ENCODE results near the gene ZNF668. TPM values are rescaled to one million over a fixed set of nuclear protein-coding genes. Genes with fewer than 3 reads are reported as not detected.

The ZNF668 gene
- total RNA-seq, 4 donors from 2014 or later = 10.0 to 19.2 (median 12.6) TPM

- intact Hi-C loops (cut with DNase I; ENCODE audit: low total_unique reads) = no loop called here
- TF ChIP-seq POLR2A (IDR thresholded peaks at IDR 0.05) = no peak
- no peak for TF ChIP-seq CTCF (IDR thresholded peaks at IDR 0.05)
- DNase-seq (ENCODE audit: low spot score in 2 of 2) = no peak
- peak overlapping the region; percentile 99 for H3K4me3 ChIP-seq (ENCODE audit: low read depth, poor library complexity, severe bottlenecking)
- WGBS, 2 donors = 1 to 2% methylated on average over 7 of the region's 7 CpGs
Observed at GRCh38 chr16:31074814-31075183, 759 bp upstream of the ZNF668 start.

GRCh38 chr16:31073142-31073969 lies 684 bp downstream of the ZNF668 start:
- peak; percentile 89 to 98 for DNase-seq (ENCODE audit: low spot score in 2 of 2)
- WGBS, 2 donors = 0 to 1% methylated on average over 35 to 77 of the region's 83 CpGs
- TF ChIP-seq POLR2A (IDR thresholded peaks at IDR 0.05) (no peak), CTCF (IDR thresholded peaks at IDR 0.05) (no peak)
- intact Hi-C loops (cut with DNase I; ENCODE audit: low total_unique reads) = no loop called here
- H3K4me3 ChIP-seq (ENCODE audit: low read depth, poor library complexity, severe bottlenecking) = peak overlapping the region; percentile 61

- WGBS, 2 donors = 2 to 3% methylated on average over 27 of the region's 27 CpGs
- peak in 1 of 2 donors; percentile 83 for DNase-seq (ENCODE audit: low spot score in 2 of 2)
- intact Hi-C loops (cut with DNase I; ENCODE audit: low total_unique reads) = no loop called here
- H3K4me3 ChIP-seq (ENCODE audit: low read depth, poor library complexity, severe bottlenecking) = peak overlapping the region; percentile 61
- TF ChIP-seq CTCF (IDR thresholded peaks at IDR 0.05) = no peak
- TF ChIP-seq POLR2A (IDR thresholded peaks at IDR 0.05) = no peak
Observed at GRCh38 chr16:31072540-31073141, 1.4 kb downstream of the ZNF668 start.

GRCh38 chr16:31071861-31072260 lies 2.2 kb downstream of the ZNF668 start:
- no peak for TF ChIP-seq POLR2A (IDR thresholded peaks at IDR 0.05)
- TF ChIP-seq CTCF (IDR thresholded peaks at IDR 0.05) = no peak
- H3K4me3 ChIP-seq (ENCODE audit: low read depth, poor library complexity, severe bottlenecking) = no peak overlapping the region
- intact Hi-C loops (cut with DNase I; ENCODE audit: low total_unique reads) = no loop called here
- WGBS, 2 donors = 24 to 32% methylated on average over 4 of the region's 4 CpGs
- no peak for DNase-seq (ENCODE audit: low spot score in 2 of 2)

GRCh38 chr16:31067342-31067741 lies 6.7 kb downstream of the ZNF668 start:
- H3K4me3 ChIP-seq (ENCODE audit: low read depth, poor library complexity, severe bottlenecking) = no peak overlapping the region
- no peak for DNase-seq (ENCODE audit: low spot score in 2 of 2)
- 87 to 91% methylated on average over 3 of the region's 3 CpGs for WGBS, 2 donors
- TF ChIP-seq POLR2A (IDR thresholded peaks at IDR 0.05) (no peak), CTCF (IDR thresholded peaks at IDR 0.05) (no peak)
- intact Hi-C loops (cut with DNase I; ENCODE audit: low total_unique reads) = no loop called here
